ENCODE data around the gene TF. TPM values are rescaled to one million over a fixed set of nuclear protein-coding genes. Genes with fewer than 3 reads are reported as not detected.
"Not testable (repeated sequence)": the region's sequence is repeated elsewhere in the genome, so short reads cannot be mapped to it uniquely, and the experiment has no call there.

The TF gene
- total and polyA plus RNA-seq, 12 donors: under 0.01 to 15.5 (median 2.2) TPM; not detected in 1

- Histone ChIP-seq H3K9me3 (replicated peaks in 1 of 3) (no peaks in the 10 kb centered on the region), H3K36me3 (replicated peaks in 1 of 2) (no peaks in the 10 kb centered on the region), H3K4me1 (replicated peaks in 1 of 2) (no peaks in the 10 kb centered on the region), H3K27ac (no peak overlapping the region), H3K4me3 (no peak overlapping the region), H3K27me3 (no peaks in the 10 kb centered on the region)
- intact Hi-C loops (cut with DNase I): no loop called here
- 89 to 92% (median 91%) methylated on average over 5 of the region's 5 CpGs for WGBS, 4 donors
- no peak for DNase-seq
- TF ChIP-seq, protein P1, sequence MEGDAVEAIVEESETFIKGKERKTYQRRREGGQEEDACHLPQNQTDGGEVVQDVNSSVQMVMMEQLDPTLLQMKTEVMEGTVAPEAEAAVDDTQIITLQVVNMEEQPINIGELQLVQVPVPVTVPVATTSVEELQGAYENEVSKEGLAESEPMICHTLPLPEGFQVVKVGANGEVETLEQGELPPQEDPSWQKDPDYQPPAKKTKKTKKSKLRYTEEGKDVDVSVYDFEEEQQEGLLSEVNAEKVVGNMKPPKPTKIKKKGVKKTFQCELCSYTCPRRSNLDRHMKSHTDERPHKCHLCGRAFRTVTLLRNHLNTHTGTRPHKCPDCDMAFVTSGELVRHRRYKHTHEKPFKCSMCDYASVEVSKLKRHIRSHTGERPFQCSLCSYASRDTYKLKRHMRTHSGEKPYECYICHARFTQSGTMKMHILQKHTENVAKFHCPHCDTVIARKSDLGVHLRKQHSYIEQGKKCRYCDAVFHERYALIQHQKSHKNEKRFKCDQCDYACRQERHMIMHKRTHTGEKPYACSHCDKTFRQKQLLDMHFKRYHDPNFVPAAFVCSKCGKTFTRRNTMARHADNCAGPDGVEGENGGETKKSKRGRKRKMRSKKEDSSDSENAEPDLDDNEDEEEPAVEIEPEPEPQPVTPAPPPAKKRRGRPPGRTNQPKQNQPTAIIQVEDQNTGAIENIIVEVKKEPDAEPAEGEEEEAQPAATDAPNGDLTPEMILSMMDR (IDR thresholded peaks at IDR 0.05): no peak
- TF ChIP-seq POLR2A (IDR thresholded peaks at IDR 0.05): no peak
These were observed 29.6 kb downstream of the TF start for GRCh38 chr3:133775835-133776234.

DNA sequence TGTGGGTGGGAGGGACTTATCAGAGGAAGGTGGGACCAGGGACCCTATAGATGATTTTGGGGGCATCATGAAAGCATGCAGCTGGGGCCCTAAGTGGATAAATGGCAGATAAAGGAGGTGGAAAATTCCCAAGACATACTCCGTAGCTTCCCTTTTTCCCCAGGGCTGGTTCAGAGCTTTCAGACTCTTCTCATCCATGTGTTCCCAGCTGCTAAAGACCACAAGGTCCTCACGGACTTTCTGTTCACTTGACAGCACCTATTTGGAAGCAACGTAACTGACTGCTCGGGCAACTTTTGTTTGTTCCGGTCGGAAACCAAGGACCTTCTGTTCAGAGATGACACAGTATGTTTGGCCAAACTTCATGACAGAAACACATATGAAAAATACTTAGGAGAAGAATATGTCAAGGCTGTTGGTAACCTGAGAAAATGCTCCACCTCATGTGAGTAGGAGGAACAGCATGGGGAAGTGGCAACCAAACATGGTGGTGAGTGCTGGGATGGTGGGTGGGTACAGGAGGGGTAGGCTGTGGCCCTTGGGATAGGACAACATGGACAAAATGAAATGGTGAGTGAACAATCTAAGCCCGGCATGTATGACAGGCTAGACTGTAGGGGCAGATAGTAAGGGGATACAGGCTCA is 30.7 kb downstream of the TF start:
- Histone ChIP-seq H3K4me1 (replicated peaks in 1 of 2) (no peaks in the 10 kb centered on the region), H3K9me3 (replicated peaks in 1 of 3) (no peaks in the 10 kb centered on the region), H3K36me3 (replicated peaks in 1 of 2) (no peaks in the 10 kb centered on the region), H3K27me3 (no peaks in the 10 kb centered on the region), H3K27ac (no peak overlapping the region), H3K4me3 (no peak overlapping the region)
- DNase-seq: no peak
- intact Hi-C loops (cut with DNase I): no loop called here
- WGBS, 4 donors: 89 to 93% (median 92%) methylated on average over 7 of the region's 7 CpGs
- TF ChIP-seq, protein P1 (IDR thresholded peaks at IDR 0.05): no peak
- no peak for TF ChIP-seq POLR2A (IDR thresholded peaks at IDR 0.05)

GRCh38 chr3:133777807-133778568 is 31.8 kb downstream of the TF start:
- WGBS, 4 donors: 73 to 80% (median 78%) methylated on average over 8 of the region's 8 CpGs
- Histone ChIP-seq H3K9me3 (replicated peaks in 1 of 3) (no peaks in the 10 kb centered on the region), H3K27ac (no peak overlapping the region), H3K36me3 (replicated peaks in 1 of 2) (no peaks in the 10 kb centered on the region), H3K4me1 (replicated peaks in 1 of 2) (no peaks in the 10 kb centered on the region), H3K27me3 (no peaks in the 10 kb centered on the region), H3K4me3 (no peak overlapping the region)
- no peak for DNase-seq
- TF ChIP-seq, protein P1 (IDR thresholded peaks at IDR 0.05): no peak
- no peak for TF ChIP-seq POLR2A (IDR thresholded peaks at IDR 0.05)
- intact Hi-C loops (cut with DNase I): no loop called here

DNA sequence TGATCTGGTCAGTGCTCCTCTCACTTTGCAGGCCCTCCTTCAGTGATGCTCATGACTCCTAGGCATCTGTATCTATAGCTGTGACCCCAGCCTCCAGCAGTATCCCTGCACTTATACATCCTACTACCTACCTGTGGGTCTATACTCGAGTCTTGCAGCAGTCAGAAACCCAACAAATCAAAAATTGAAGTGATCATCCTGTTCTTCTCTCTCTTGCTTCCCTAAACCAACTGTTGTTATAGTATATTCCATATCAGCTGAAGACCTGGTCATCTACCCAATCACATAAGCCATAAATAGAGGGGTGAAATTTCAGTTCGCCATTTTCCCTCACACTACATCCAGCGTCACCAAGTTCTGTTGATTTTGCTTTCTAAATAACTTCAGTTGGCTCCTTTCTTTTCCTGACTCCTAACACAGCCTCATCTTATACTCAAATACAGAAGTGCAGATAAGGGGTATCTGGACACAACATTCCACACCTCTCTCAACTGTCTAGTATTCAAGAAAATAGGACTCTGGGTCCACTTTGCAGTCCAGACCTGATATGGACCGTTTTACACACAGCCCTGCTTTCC is 33.5 kb downstream of the TF start:
- intact Hi-C loops (cut with DNase I): no loop called here
- no peak for TF ChIP-seq POLR2A (IDR thresholded peaks at IDR 0.05)
- TF ChIP-seq, protein P1 (IDR thresholded peaks at IDR 0.05): no peak
- no peak overlapping the region for H3K4me3 ChIP-seq
- 53 to 70% (median 61%) methylated on average over 4 of the region's 4 CpGs for WGBS, 4 donors
- no peaks in the 10 kb centered on the region for H3K9me3 ChIP-seq (replicated peaks in 1 of 3)
- H3K27ac ChIP-seq: no peak overlapping the region
- no peaks in the 10 kb centered on the region for H3K36me3 ChIP-seq (replicated peaks in 1 of 2)
- H3K4me1 ChIP-seq (replicated peaks in 1 of 2): no peaks in the 10 kb centered on the region
- peaks cover 4% of the 10 kb centered on the region for H3K27me3 ChIP-seq
- no peak for DNase-seq

DNA sequence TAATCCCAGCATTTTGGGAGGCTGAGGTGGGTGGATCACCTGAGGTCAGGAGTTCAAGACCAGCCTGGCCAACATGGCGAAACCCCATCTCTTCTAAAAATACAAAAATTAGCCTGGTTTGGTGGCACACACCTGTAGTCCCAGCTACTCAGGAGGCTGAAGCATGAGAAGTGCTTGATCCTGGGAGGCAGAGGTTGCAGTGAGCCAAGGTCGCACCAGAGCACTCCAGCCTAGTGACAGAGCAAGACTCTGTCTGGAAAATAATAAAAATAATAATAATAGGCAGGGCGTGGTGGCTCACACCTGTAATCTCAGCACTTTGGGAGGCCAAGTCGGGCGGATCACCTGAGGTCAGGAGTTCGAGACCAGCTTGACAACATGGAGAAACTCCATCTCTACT is 34.6 kb downstream of the TF start:
- H3K4me1 ChIP-seq (replicated peaks in 1 of 2); intact Hi-C loops (cut with DNase I); H3K4me3 ChIP-seq; H3K36me3 ChIP-seq (replicated peaks in 1 of 2); H3K9me3 ChIP-seq (replicated peaks in 1 of 3); H3K27me3 ChIP-seq; H3K27ac ChIP-seq; DNase-seq: not testable (repeated sequence)
- WGBS, 4 donors: 76 to 94% (median 86%) methylated on average over 6 of the region's 6 CpGs
